UCSD-AML1 (cell line): ENCODE measurements around the gene LDHB.
A peak's percentile ranks its signal among the peaks of the same experiment; 100 is the strongest.
"Not testable (repeated sequence)": the region's sequence is repeated elsewhere in the genome, so short reads cannot be mapped to it uniquely, and the experiment has no call there.

ENCODE experiments used
- DNase-seq: peaks from one replicate; lab custom pipeline; 2025; ENCODE audit not compliant: unreplicated experiment; lab: John Stamatoyannopoulos, UW

Gene LDHB

DNA sequence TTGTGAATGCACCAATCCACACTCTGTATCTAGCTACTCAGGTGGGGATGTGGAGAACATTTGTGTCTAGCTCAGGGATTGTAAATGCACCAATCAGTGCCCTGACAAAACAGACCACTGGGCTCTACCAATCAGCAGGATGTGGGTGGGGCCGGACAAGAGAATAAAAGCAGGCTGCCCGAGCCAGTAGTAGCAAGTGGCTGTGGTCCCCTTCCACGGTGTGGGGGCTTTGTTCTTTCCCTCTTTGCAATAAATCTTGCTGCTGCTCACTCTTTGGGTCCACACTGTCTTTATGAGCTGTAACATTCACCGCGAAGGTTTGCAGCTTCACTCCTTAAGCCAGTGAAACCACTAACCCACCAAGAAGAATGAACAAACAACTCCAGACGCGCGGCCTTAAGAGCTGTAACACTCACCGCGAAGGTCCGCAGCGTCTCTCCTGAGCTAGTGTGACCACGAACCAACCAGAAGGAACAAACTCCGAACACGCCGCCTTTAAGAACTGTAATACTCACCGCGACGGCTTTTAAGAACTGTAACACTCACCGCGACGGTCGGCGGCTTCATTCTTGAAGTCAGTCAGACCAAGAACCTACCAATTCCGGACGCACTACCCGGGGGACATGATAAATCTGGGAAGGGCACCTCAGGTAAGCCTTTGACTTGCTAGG, 4.6 kb upstream of the LDHB start:
- DNase-seq = no peak

DNA sequence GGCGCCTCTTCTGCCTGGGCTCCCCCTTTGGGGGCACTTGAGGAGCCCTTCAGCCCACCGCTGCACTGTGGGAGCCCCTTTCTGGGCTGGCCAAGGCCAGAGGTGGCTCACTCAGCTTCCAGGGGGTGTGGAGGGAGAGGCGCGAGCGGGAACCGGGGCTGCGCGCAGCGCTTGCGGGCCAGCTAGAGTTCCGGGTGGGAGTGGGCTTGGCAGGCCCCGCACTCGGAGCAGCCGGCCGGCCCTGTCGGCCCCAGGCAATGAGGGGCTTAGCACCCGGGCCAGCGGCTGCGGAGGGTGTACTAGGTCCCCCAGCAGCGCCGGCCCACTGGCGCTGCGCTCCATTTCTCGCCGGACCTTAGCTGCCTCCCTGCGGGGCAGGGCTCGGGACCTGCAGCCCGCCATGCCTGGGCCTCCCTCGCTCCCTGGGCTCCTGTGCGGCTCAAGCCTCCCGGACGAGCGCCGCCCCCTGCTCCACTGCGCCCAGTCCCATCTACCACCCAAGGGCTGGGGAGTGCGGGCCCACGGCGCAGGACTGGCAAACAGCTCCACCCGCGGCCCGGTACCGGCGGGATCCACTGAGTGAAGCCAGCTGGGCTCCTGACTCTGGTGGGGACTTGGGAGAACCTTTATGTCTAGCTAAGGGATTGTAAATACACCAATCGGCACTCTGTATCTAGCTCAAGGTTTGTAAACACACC, 3.9 kb upstream of the LDHB start:
- DNase-seq = not testable (repeated sequence)

GRCh38 chr12:21659383-21659782, 1.7 kb upstream of the LDHB start:
- DNase-seq = no peak

DNA sequence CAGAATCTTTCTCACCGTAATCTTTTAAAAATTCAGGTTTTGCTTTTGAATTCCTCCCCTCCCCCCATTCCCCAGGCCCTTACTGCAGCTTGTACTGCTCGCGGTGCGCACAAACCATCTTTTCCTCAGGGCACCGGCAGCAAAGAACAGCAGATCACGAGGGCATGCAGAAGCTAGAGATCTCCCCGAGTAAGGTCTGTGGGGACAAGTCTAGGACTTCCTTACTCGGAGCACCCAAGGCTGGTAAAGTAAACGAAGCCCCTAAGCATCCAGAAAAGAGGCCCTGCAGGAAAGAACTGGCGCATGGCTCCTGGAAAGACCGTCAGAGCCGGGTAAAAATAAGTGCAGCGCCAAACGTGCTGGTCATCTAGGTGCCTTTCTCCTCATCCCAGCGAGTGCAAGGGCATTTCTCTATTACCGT, 727 bp downstream of the LDHB start:
- peak; percentile 66 for DNase-seq

GRCh38 chr12:21655591-21655990, 2.1 kb downstream of the LDHB start:
- no peak for DNase-seq

DNA sequence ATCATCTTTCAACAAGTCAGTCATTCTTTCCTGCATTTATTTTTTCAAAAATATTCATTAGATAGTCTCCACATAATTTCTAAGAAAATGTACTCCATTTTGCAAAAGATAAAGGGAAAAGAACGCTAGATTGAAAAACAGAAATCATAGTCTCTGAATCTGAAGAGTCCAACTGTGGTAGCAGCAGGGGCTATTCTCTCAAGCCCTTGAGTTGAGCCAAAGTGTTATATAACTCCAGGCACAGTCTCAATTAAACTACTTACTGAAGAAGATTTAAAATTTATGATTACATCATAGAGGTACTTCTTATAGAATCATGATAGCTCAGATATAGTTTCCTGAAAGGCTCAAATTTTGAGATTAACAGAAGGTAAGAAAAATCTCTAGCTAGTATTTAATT, 5.8 kb downstream of the LDHB start:
- no peak for DNase-seq

GRCh38 chr12:21650997-21651396, 6.6 kb downstream of the LDHB start:
- no peak for DNase-seq

DNA sequence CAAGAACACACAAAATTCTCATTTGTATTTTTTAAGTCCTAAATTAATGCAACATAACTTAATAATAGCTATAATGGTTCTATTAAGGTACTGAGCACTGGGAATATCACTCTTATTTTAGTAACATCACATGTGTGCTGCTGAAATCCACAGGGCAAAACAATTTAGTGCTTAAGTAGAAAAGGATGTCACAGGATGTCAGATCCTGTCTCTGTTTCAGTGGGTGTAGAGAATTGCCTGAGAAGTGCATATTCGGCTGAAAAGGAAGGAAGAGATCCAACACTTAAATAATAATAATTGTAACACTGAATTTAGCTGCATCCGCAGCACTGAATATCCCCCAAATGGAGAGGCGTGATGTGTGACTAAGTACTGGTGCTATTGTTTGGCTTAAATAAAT, 8.6 kb downstream of the LDHB start:
- no peak for DNase-seq

- DNase-seq = no peak
These were observed 9.3 kb downstream of the LDHB start for GRCh38 chr12:21648378-21648777.

- DNase-seq = no peak
These were observed 10.5 kb downstream of the LDHB start for GRCh38 chr12:21647179-21647578.

DNA sequence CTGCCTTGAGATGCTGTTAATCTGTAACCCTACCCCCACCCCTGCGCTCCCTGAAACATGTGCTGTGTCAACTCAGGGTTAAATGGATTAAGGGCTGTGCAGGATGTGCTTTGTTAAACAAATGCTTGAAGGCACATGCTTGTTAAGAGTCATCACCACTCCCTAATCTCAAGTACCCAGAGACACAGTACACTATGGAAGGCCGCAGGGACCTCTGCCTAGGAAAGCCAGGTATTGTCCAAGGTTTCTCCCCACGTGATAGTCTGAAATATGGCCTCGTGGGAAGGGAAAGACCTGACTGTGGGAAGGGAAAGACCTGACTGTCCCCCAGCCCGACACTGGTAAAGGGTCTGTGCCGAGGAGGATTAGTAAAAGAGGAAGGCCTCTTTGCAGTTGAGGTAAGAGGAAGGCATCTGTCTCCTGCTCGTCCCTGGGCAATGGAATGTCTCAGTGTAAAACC, 12.6 kb downstream of the LDHB start:
- DNase-seq = not testable (repeated sequence)

DNA sequence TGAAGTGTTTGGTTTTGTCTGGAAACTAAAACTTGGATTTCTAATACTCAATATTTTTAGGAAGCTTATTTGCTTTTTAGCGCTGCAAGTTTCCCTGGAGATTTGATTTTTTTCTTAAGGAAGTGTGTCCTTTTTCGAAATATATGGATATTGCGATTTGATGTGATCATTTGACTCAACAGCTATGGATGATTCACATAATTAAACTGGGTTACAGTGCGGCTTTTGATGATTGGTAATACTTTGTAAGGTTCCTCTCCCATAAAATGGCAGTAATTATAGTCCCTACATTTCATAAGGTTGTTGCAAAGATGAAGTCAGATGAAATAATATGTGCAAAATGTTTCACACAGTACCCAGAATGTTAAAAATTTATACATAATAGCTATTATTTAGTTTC, 13.1 kb downstream of the LDHB start:
- DNase-seq = no peak

DNA sequence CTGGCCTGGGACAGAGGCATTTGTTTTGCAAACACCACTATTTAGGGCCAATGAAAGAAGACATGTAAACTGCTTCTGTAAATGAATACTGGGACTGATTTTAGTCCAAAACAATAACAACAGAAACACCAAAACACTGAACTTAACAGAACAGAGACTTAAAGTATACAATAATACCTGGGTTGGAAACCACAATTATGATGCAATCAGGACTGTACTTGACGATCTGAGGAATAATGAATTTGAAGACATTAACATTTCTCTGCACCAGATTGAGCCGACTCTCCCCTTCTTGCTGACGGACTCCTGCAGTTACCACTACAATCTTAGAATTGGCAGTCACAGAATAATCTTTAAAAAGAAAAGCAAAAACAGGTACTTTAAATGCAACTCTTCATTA, 13.9 kb downstream of the LDHB start:
- DNase-seq = no peak

- no peak for DNase-seq
These were observed 14.8 kb downstream of the LDHB start for GRCh38 chr12:21642707-21643389.

DNA sequence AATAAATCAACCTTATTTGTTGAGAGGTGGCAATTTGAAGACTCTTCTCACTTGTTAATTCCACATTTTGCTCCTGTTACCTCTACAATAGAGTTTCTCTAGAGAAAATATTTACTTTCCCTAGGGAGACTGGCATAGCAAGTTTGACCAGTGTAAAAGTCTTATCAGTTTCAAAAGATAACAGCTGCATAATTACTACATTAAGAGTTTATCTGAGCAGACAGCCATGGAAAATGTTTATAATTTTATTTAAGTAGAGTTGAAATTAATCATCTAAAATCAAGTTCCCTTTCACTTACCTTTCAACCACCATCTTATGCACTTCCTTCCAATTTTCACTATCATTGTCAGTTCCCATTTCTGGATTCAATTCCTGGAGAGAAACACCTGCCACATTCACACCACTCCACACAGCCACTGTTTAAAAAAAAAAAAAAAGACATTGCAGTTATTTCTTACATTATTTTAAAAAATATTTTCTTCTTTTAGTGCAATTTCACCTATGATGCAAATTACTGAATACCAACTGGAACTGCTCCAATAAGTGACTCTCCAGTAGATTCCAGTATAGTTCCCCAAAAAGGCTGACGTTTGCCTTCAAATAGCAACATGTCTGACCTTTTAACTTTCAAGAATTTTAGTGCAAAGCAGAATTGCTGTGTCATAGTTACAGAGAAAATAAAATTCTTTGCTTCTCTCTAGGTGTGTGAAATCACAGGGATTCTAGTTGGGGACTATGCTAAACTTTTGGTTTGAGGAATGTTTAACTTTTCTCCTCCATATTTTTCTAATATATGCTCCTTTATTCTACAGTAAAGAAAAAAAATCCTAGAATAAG, 19.4 kb downstream of the LDHB start:
- DNase-seq = no peak

GRCh38 chr12:21634245-21634644, 23.4 kb downstream of the LDHB start:
- DNase-seq = no peak

DNA sequence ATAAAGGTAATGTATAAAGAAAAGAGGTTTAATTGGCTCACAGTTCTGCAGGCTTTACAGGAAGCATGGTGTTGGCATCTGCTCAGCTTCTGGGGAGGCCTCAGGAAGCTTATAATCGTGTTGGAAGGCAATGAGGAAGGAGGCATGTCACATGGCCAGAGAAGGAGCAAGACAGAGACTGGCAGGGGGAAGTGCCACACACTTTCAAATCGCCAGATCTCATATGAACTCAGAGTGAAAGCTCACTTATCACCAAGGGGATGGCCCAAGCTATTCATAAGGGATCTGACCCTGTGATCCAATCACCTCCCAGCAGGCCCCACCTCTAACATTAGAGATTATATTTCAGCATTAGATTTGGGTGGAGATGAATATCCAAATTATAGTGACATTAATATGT, 26.3 kb downstream of the LDHB start:
- DNase-seq = no peak

- DNase-seq = no peak
These were observed 29.7 kb downstream of the LDHB start for GRCh38 chr12:21627924-21628323.

DNA sequence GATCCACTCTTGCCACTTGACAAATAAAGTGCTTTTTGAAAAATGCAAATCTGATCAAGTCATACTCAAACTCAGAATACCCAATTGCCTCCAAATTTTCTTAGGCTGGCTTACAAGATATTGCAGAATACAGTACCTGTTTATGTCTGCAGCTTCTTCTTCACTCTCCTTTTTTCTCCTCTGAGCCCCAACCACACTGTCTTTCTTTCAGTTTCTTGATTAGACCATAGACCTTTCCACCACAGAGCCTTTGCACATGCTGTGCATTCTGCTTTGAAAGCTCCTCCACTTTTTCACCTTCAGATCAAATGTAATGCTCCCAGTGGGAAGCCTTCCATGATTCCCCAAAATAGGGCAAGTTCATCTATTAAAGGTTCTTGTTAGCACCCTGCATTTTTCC, 39.1 kb downstream of the LDHB start:
- no peak for DNase-seq

DNA sequence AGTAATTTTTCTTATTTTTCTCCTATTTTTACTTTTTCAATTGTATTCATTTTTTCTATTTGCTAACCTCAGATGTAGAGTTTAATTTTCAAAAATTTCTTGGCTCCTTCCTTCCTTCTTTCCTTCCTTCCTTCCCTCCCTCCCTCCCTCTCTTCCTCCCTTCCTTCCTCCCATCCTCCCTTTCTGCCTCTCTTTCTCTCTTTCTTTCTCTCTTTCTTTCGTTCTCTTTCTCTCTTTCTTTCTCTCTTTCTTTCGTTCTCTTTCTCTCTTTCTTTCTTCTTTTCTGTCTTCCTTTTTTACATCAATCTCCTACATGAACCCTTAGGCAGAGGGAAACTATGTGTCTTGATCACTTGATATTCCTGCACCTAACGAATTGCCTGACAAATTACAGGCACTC, 40.6 kb downstream of the LDHB start:
- no peak for DNase-seq

- no peak for DNase-seq
These were observed 42.2 kb downstream of the LDHB start for GRCh38 chr12:21615431-21615830.
